WTC11 (cell line): ENCODE measurements around the gene SLC8A1.

Source experiments
- CREB1 ChIP-seq: sonication (generic); formaldehyde crosslinking; IDR thresholded peaks from 2 replicates; pipeline ENCODE4 v1.8.0; 2023; ENCODE audit warnings: mild to moderate bottlenecking, missing genetic modification reagents
- FOXP1 ChIP-seq: sonication (generic); formaldehyde crosslinking; IDR thresholded peaks from 2 replicates; pipeline ENCODE4 v1.8.0; 2022; ENCODE audit warnings: missing genetic modification reagents, mild to moderate bottlenecking, moderate library complexity, borderline replicate concordance
- TF ChIP-seq, protein P1 (sequence below): sonication (generic); formaldehyde crosslinking; IDR thresholded peaks from 2 replicates; pipeline ENCODE4 v1.8.1; 2022; ENCODE audit warnings: low read depth, missing genetic modification reagents, borderline replicate concordance
- TF ChIP-seq, protein P2 (sequence below): sonication (generic); formaldehyde crosslinking; IDR thresholded peaks from 2 replicates; pipeline ENCODE4 v1.8.0; 2022; ENCODE audit warnings: mild to moderate bottlenecking, missing genetic modification reagents
- TF ChIP-seq, protein P3 (sequence below): fragments of 200-600 bp; IDR thresholded peaks from 2 replicates; pipeline ENCODE4 v1.8.0; 2022; ENCODE audit warnings: antibody characterized with exemption

GRCh38 chr2:40470822-40471813, 19.2 kb upstream of the SLC8A1 start:
- TF ChIP-seq, protein P1, sequence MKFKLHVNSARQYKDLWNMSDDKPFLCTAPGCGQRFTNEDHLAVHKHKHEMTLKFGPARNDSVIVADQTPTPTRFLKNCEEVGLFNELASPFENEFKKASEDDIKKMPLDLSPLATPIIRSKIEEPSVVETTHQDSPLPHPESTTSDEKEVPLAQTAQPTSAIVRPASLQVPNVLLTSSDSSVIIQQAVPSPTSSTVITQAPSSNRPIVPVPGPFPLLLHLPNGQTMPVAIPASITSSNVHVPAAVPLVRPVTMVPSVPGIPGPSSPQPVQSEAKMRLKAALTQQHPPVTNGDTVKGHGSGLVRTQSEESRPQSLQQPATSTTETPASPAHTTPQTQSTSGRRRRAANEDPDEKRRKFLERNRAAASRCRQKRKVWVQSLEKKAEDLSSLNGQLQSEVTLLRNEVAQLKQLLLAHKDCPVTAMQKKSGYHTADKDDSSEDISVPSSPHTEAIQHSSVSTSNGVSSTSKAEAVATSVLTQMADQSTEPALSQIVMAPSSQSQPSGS = no peak
- TF ChIP-seq, protein P2, sequence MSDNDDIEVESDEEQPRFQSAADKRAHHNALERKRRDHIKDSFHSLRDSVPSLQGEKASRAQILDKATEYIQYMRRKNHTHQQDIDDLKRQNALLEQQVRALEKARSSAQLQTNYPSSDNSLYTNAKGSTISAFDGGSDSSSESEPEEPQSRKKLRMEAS (CRISPR knock-in tag) = no peak
- TF ChIP-seq FOXP1 (CRISPR knock-in tag) (no peak), CREB1 (CRISPR knock-in tag) (no peak)
- TF ChIP-seq, protein P3, sequence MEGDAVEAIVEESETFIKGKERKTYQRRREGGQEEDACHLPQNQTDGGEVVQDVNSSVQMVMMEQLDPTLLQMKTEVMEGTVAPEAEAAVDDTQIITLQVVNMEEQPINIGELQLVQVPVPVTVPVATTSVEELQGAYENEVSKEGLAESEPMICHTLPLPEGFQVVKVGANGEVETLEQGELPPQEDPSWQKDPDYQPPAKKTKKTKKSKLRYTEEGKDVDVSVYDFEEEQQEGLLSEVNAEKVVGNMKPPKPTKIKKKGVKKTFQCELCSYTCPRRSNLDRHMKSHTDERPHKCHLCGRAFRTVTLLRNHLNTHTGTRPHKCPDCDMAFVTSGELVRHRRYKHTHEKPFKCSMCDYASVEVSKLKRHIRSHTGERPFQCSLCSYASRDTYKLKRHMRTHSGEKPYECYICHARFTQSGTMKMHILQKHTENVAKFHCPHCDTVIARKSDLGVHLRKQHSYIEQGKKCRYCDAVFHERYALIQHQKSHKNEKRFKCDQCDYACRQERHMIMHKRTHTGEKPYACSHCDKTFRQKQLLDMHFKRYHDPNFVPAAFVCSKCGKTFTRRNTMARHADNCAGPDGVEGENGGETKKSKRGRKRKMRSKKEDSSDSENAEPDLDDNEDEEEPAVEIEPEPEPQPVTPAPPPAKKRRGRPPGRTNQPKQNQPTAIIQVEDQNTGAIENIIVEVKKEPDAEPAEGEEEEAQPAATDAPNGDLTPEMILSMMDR = no peak
